GM13976 (cell line): ENCODE measurements around the gene RAB10.

Experiments used
- DNase-seq: peaks from one replicate; pipeline ENCODE4 v3.0.0; 2012; ENCODE audit warnings: low spot score
- in situ Hi-C: fragments of 300-500 bp; cut with MboI; formaldehyde crosslinking; loops from one replicate; pipeline ENCODE4 v1.12.0; 2022; ENCODE audit warnings: low sequenced_read_pairs, mixed read lengths, inconsistent platforms; ENCODE audit not compliant: unreplicated experiment
- TF ChIP-seq, protein P1 (sequence below): IDR thresholded peaks from 2 replicates; pipeline ENCODE4 v1.5.1; 2012; ENCODE audit warnings: borderline replicate concordance, mild to moderate bottlenecking; ENCODE audit not compliant: insufficient read depth; ENCODE audit errors: extremely low read depth, missing control alignments, control extremely low read depth

RAB10 gene

DNA sequence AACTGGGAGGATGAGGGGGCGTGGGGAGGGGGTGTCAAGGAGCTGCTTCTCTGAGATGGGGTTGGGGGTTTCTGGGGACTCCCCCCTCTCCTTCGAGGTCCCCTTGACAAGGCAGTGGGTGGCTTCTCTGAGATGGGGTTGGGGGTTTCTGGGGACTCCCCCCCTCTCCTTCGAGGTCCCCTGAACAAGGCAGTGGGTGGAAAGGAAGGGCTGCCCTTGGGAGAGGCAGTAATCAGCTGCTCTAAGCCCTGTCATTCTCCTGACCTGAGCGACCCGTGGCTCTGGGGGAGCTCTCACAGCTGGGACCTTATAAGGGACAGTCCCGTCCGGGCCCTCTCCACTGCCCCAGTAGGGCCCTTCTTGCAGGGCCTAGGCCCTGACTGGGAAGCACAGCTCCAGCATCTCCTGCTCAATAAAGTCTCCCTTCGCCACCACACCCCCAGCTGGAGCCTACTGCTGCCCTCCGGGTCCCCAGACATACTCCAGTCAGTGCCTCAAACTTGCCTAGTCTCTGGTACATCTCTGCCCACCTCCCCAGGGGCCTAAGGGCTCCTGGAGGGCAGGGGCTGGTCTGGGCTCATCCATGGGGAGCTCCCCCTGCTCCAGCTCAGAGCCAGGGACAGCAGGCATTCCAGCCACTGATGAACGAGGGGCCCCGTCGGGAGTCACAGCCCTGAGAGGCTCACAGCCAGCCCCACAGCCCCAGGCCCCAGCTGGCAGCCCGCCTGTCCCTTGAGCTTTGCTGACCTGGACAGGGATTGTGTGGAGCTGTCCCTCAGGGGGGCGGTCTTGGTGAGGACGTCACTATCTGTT, 141.8 kb downstream of the RAB10 start:
- TF ChIP-seq, protein P1, sequence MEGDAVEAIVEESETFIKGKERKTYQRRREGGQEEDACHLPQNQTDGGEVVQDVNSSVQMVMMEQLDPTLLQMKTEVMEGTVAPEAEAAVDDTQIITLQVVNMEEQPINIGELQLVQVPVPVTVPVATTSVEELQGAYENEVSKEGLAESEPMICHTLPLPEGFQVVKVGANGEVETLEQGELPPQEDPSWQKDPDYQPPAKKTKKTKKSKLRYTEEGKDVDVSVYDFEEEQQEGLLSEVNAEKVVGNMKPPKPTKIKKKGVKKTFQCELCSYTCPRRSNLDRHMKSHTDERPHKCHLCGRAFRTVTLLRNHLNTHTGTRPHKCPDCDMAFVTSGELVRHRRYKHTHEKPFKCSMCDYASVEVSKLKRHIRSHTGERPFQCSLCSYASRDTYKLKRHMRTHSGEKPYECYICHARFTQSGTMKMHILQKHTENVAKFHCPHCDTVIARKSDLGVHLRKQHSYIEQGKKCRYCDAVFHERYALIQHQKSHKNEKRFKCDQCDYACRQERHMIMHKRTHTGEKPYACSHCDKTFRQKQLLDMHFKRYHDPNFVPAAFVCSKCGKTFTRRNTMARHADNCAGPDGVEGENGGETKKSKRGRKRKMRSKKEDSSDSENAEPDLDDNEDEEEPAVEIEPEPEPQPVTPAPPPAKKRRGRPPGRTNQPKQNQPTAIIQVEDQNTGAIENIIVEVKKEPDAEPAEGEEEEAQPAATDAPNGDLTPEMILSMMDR: no peak
- in situ Hi-C loops: no loop called here
- no peak for DNase-seq

DNA sequence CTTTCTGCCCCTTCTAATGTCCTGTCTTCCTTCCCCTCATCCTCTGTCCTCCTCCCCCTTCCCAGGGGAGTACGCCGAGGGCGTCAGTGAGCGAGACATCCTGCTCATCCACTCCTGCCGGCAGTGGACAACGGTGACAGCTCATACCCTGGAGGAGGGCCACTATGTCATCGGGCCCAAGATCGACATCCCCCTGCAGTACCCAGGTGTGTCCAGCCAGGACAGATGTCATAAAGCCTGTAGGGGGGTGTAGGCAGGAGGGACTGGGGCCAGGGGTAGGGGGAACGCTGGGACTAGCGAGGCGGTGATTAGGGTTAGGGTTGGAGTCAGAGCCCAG, 142.4 kb downstream of the RAB10 start:
- TF ChIP-seq, protein P1: no peak
- DNase-seq: no peak
- in situ Hi-C loops: no loop called here

DNA sequence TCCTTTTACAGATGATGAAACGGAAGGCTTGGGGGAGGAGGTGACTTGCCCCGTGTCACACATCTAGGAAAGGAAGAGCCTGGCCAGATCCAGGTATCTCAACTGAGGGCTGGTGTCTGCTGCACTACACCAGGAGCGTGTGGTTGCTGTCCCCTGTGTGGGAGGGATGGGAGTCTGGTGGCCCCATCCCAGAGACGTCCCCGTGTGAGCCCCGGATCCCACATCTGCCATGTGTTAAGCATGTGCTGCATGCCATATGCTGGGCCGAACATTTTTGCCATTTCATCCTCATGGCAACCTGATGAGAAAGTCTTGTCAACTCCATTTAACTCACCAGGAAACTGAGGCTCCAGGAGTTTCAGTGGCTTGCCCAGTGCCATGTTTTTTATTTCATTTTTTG, 143.2 kb downstream of the RAB10 start:
- in situ Hi-C loops: no loop called here

DNA sequence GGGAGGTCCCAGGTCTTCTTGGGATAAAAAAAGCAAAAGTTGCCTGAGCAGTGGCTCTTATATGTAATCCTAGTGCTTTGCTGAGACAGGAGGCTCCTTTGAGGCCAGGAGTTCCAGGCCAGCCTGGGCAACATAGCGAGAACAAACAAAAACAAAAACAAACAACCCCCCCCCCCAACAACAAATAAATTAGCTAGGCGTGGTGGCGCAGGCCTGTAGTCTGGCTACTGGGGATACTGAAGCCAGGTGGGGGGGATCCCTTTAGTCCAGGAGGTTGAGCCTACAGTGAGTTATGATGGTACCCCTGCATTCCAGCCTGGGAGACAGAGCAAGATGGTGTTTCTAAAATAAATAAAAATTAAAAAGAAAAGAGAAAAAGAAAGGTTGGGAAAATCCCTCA, 144.4 kb downstream of the RAB10 start:
- no peak for DNase-seq
- TF ChIP-seq, protein P1: no peak
- in situ Hi-C loops: no loop called here

More for the DNA sequence above, 143.2 kb downstream of the RAB10 start:
- DNase-seq: no peak
- TF ChIP-seq, protein P1: no peak

DNA sequence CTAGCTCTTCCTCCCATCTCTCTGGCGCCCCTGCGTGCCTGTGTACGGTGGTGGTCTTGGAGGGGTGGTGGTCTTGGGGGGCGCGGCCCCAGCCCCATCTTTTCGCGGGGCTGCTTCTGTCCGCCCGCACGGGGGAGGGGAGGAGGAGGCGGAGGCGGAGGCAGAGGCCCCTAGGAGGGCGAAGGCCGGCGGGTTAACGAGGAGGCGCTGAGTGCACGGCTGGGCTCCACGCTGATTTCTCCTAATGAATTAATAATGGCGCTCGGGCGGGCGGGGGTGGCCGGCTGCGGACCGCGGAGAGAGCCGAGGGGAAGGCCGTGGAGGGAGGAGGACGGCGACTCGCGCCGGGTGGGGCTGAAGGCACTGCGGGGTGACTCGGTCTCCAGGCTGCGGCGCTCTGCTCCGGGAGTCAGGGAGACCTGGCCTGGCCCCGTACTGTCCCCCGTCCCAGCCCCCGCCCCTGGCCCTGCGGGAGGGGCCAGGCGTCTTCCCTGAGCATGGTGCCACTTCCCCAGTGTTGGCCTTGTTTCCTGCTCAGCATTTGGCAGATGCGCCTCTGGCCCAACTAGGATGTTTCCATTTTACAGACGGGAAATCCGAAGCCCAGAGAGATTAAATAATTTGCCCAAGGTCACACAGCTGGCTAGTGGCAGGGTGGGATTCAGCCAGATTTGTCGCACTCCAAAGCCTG, 145.0 kb downstream of the RAB10 start:
- TF ChIP-seq, protein P1: peak; percentile 9
- no peak for DNase-seq
- in situ Hi-C loops: no loop called here

DNA sequence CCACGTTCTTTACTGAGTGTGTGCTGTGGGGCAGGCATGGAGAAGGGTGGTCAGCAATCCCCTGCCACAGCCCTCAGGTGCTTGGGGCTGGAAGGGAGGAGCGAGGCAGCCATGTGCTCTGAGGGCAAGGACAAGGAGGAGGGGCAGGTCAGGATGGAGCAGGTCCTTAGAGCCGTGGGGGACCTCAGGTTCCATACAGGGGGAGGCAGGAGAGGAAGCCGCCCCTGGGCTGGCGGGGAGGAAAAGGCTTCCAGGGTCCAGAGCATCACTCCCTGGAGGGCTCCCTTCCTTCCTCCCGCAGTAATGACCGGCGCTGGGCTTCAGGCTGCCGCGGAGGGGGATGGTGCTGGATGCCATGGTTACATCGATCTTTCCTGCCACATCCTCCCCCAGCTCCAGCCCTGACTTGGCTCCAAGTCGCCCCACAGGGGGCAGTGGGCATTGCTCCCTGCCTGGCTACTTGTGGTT, 145.6 kb downstream of the RAB10 start:
- no peak for DNase-seq
- in situ Hi-C loops: no loop called here
- TF ChIP-seq, protein P1: no peak
